Measurements from ENCODE around the gene QRICH2. TPM values are rescaled to one million over a fixed set of nuclear protein-coding genes. Genes with fewer than 3 reads are reported as not detected.

QRICH2 gene
- total and polyA plus RNA-seq, 9 of the 15 experiments (the other 6 are each of a cell fraction or from before 2014, with no cell fraction given) = 0.03 to 1.6 (median 0.81) TPM

DNA sequence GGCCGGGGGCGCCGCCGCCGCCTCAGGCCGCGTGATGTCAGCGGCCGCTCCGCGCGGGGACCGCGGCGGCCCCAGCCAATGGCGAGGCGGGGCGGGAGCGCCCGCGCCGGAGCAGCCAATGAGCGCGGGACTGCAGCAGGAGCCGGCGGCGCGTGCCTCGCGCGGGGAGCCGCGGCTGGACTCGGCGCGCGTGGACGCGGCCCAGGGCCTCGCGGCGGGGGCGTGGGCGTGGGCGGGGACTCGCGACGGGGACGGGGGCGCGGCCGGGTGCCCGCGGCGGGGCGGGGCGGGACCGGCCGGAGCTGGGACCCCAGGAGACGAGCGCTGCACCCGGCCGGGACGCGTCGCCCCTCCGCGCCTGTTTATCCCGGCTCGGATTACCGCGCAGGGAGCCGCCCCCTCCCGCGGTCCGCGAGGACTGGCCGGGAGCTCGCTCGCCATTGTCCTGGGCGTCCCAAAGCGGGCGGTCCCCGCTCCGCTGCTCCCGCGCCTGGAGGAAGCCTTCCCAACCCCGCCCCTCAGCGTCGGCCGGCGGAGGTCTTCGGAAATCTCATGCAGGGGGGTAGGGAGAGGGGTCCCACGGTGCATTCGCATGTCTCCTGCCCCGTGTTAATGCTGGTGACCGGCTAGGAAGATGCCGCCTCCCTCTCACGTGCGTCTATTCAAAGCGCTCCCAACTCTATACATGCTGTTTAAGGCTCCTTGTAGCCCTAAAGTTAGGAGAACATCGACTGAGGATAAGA, 67.4 kb downstream of the QRICH2 start, which contains the start of gene RNF157 (continued):
- TF ChIP-seq YY1 (IDR thresholded peaks at IDR 0.05; ENCODE audit: borderline replicate concordance in 1 of 3, control insufficient read depth in 1 of 3, extremely low read depth in 1 of 3, insufficient read depth in 3 of 3, insufficient read length in 1 of 3, insufficient replicate concordance in 2 of 3, low read depth in 1 of 3, low read length in 2 of 3) (peak in 2 of 3 experiments; percentile 51 to 86), NFYB (IDR thresholded peaks at IDR 0.05; ENCODE audit: extremely low read depth, insufficient read length) (peak; percentile 96), STAG1 (CRISPR knock-in tag; IDR thresholded peaks at IDR 0.05; ENCODE audit: borderline replicate concordance) (0 out of 2 replicates have a peak, but pooled peaks have one; percentile 14), MAX (CRISPR knock-in tag; IDR thresholded peaks at IDR 0.05) (peak; percentile 87), GATAD2B (IDR thresholded peaks at IDR 0.05; ENCODE audit: borderline replicate concordance) (peak; percentile 61; the same call in 1 of the 2 replicates), SOX6 (IDR thresholded peaks at IDR 0.05) (peak; percentile 58; the same call in 1 of the 2 replicates), SRSF7 (optimal IDR thresholded peaks at IDR 0.05; ENCODE audit: low read depth, low read length) (no peak), JUN (IDR thresholded peaks at IDR 0.05; ENCODE audit: borderline replicate concordance, low read depth, low read length) (no peak), JUN (CRISPR knock-in tag; IDR thresholded peaks at IDR 0.05; ENCODE audit: borderline replicate concordance) (no peak), POLR2B (IDR thresholded peaks at IDR 0.05; ENCODE audit: low read depth, partially characterized antibody) (peak; percentile 68), TOE1 (IDR thresholded peaks at IDR 0.05; ENCODE audit: borderline replicate concordance) (peak; percentile 27; the same call in 1 of the 2 replicates), TOE1 (CRISPR knock-in tag; IDR thresholded peaks at IDR 0.05; ENCODE audit: borderline replicate concordance, low read depth) (peak; percentile 57; the same call in 1 of the 2 replicates), NR4A1 (CRISPR knock-in tag; IDR thresholded peaks at IDR 0.05) (no peak), NR4A1 (tag; IDR thresholded peaks at IDR 0.05) (0 out of 2 replicates have a peak, but pooled peaks have one; percentile 39), ZBED1 (IDR thresholded peaks at IDR 0.05) (no peak), TAF7 (tag; IDR thresholded peaks at IDR 0.05) (peak; percentile 63; the same call in 1 of the 2 replicates), ARID1B (IDR thresholded peaks at IDR 0.05) (peak; percentile 14; the same call in 1 of the 2 replicates), CHD2 (IDR thresholded peaks at IDR 0.05; ENCODE audit: low read depth, low read length) (0 out of 2 replicates have a peak, but pooled peaks have one; percentile 14), FOXP1 (CRISPR knock-in tag; IDR thresholded peaks at IDR 0.05) (peak; percentile 70; the same call in 1 of the 2 replicates)
- TF ChIP-seq, protein P1, sequence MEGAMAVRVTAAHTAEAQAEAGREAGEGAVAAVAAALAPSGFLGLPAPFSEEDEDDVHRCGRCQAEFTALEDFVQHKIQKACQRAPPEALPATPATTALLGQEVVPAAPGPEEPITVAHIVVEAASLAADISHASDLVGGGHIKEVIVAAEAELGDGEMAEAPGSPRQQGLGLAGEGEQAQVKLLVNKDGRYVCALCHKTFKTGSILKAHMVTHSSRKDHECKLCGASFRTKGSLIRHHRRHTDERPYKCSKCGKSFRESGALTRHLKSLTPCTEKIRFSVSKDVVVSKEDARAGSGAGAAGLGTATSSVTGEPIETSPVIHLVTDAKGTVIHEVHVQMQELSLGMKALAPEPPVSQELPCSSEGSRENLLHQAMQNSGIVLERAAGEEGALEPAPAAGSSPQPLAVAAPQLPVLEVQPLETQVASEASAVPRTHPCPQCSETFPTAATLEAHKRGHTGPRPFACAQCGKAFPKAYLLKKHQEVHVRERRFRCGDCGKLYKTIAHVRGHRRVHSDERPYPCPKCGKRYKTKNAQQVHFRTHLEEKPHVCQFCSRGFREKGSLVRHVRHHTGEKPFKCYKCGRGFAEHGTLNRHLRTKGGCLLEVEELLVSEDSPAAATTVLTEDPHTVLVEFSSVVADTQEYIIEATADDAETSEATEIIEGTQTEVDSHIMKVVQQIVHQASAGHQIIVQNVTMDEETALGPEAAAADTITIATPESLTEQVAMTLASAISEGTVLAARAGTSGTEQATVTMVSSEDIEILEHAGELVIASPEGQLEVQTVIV (CRISPR knock-in tag; IDR thresholded peaks at IDR 0.05; ENCODE audit: borderline replicate concordance) = no peak
- TF ChIP-seq, protein P2, sequence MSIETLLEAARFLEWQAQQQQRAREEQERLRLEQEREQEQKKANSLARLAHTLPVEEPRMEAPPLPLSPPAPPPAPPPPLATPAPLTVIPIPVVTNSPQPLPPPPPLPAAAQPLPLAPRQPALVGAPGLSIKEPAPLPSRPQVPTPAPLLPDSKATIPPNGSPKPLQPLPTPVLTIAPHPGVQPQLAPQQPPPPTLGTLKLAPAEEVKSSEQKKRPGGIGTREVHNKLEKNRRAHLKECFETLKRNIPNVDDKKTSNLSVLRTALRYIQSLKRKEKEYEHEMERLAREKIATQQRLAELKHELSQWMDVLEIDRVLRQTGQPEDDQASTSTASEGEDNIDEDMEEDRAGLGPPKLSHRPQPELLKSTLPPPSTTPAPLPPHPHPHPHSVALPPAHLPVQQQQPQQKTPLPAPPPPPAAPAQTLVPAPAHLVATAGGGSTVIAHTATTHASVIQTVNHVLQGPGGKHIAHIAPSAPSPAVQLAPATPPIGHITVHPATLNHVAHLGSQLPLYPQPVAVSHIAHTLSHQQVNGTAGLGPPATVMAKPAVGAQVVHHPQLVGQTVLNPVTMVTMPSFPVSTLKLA (conservative IDR thresholded peaks at IDR 0.05) = peak; percentile 72 to 81; a peak in 2 of 4 replicates

Data from K562 (cell line).